Measurements from ENCODE around the gene RHBDF1. TPM values are rescaled to one million over a fixed set of nuclear protein-coding genes. Genes with fewer than 3 reads are reported as not detected.
A peak's percentile ranks its signal among the peaks of the same experiment; 100 is the strongest.

Gene RHBDF1
- total RNA-seq, 4 donors from 2014 or later: 14.7 to 79.0 (median 31.1) TPM

DNA sequence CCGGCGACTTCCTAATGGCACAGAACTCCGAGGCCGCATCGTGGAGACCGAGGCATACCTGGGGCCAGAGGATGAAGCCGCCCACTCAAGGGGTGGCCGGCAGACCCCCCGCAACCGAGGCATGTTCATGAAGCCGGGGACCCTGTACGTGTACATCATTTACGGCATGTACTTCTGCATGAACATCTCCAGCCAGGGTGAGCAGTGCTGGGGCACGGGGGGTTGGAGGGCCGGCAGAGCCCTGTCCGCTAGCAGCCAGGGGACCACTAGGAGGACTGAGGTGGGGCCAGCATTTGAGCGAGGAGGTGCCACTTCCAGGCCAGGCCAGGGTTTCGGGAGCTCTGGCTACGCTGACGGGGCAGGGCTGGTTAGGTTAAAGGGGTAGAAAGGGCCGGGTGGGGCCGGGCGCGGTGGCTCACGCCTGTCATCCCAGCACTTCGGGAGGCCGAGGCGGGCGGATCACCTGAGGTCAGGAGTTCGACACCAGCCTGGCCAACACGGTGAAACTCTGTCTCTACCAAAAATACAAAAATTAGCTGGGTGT, 10.7 kb upstream of the RHBDF1 start:
- Histone ChIP-seq H3K36me3 (no peaks in the 10 kb centered on the region), H3K4me1 (peaks cover 0 to 19% of the 10 kb centered on the region in 2 donors), H3K27ac (no peak overlapping the region), H3K4me3 (no peak overlapping the region), H3K27me3 (no peaks in the 10 kb centered on the region), H3K9me3 (no peaks in the 10 kb centered on the region)
- no peak for TF ChIP-seq POLR2A (IDR thresholded peaks at IDR 0.05)
- TF ChIP-seq, protein P1, sequence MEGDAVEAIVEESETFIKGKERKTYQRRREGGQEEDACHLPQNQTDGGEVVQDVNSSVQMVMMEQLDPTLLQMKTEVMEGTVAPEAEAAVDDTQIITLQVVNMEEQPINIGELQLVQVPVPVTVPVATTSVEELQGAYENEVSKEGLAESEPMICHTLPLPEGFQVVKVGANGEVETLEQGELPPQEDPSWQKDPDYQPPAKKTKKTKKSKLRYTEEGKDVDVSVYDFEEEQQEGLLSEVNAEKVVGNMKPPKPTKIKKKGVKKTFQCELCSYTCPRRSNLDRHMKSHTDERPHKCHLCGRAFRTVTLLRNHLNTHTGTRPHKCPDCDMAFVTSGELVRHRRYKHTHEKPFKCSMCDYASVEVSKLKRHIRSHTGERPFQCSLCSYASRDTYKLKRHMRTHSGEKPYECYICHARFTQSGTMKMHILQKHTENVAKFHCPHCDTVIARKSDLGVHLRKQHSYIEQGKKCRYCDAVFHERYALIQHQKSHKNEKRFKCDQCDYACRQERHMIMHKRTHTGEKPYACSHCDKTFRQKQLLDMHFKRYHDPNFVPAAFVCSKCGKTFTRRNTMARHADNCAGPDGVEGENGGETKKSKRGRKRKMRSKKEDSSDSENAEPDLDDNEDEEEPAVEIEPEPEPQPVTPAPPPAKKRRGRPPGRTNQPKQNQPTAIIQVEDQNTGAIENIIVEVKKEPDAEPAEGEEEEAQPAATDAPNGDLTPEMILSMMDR (IDR thresholded peaks at IDR 0.05): no peak
- no peak for DNase-seq
- intact Hi-C loops (cut with DNase I; ENCODE audit: low total_unique reads): no loop called here

DNA sequence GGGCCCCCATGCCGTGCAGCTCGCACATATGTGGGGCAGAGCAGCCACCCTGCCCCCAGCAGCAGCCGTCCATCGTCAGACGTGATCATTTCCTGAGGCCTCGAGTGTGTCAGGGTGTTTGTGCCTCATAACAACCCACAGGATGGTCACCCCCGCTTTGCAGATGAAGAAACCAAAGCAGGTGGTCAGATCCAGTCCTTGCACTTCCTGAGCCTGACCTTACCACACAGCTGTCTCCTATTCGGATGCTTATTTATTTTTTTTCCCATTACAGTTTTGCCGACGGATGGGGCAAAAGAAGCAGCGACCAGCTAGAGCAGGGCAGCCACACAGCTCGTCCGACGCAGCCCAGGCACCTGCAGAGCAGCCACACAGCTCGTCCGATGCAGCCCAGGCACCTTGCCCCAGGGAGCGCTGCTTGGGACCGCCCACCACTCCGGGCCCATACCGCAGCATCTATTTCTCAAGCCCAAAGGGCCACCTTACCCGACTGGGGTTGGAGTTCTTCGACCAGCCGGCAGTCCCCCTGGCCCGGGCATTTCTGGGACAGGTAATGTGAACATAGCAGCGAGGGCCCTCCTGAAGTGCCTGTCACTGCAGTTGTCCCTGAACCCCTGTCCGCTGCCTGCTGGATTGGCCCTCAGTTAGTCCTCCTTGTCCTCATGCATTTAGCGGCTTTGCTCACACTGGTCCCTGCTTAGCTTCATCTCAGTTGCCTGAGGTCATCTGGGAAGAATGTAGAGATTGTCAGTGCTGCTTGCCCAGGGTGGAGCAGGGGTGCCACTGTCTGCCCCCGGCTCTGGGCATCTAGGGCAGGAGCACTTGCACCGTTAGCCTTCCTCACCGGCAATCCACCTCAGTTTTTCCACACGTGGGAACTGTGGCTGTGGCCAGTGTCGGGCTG, 7.0 kb upstream of the RHBDF1 start:
- H3K4me1 ChIP-seq: peaks cover 5 to 36% of the 10 kb centered on the region in 2 donors
- no peak overlapping the region for H3K4me3 ChIP-seq

DNA sequence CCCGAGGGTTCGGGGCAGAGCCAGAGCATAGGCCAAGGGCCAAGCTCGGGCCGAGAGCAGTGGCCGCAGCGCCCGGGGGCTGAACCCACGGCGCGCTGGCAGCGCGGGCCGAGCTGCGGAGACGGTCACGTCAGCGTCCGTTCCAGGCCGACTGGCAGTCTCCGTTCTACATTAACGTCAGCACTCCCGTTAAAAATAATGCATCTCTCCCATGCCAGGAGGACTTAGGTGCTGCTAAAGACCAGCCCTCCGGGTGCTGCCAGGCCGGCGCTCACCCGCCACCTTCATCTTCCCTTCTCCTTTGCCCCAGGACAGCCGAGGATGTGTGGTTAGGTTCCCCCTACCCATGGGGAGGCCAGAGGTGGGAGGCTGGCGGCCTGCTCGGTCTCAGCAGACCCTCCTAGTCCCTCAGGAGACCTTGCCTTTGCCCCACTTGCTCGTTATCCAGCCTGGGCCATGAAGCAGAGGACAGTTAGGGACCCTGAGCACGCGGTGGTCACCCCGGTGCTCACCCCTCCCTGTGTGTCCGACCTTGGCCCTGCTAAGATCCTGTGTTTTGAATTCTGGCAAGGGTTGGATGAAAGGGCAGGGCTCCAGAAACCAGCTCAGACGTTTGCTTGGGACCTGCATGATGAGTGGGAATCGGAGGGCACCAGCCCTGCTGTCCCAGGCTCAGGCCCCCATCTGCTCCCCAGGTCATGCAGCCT, 6.2 kb upstream of the RHBDF1 start:
- Histone ChIP-seq H3K4me1 (peaks cover 5 to 29% of the 10 kb centered on the region in 2 donors), H3K4me3 (peak overlapping the region; percentile 65 to 81), H3K36me3 (no peaks in the 10 kb centered on the region), H3K27ac (peak overlapping the region; percentile 90 to 93), H3K9me3 (no peaks in the 10 kb centered on the region), H3K27me3 (no peaks in the 10 kb centered on the region)
- TF ChIP-seq POLR2A (IDR thresholded peaks at IDR 0.05): no peak
- TF ChIP-seq, protein P1 (IDR thresholded peaks at IDR 0.05): no peak
- peak in 1 of 2 donors; percentile 49 for DNase-seq
- intact Hi-C loops (cut with DNase I; ENCODE audit: low total_unique reads): no loop called here

More for the DNA sequence above, 7.0 kb upstream of the RHBDF1 start:
- TF ChIP-seq, protein P1 (IDR thresholded peaks at IDR 0.05): no peak
- no peak for TF ChIP-seq POLR2A (IDR thresholded peaks at IDR 0.05)
- Histone ChIP-seq H3K9me3 (no peaks in the 10 kb centered on the region), H3K36me3 (no peaks in the 10 kb centered on the region), H3K27ac (peak overlapping the region; percentile 90 to 93), H3K27me3 (no peaks in the 10 kb centered on the region)
- no peak for DNase-seq
- intact Hi-C loops (cut with DNase I; ENCODE audit: low total_unique reads): no loop called here

DNA sequence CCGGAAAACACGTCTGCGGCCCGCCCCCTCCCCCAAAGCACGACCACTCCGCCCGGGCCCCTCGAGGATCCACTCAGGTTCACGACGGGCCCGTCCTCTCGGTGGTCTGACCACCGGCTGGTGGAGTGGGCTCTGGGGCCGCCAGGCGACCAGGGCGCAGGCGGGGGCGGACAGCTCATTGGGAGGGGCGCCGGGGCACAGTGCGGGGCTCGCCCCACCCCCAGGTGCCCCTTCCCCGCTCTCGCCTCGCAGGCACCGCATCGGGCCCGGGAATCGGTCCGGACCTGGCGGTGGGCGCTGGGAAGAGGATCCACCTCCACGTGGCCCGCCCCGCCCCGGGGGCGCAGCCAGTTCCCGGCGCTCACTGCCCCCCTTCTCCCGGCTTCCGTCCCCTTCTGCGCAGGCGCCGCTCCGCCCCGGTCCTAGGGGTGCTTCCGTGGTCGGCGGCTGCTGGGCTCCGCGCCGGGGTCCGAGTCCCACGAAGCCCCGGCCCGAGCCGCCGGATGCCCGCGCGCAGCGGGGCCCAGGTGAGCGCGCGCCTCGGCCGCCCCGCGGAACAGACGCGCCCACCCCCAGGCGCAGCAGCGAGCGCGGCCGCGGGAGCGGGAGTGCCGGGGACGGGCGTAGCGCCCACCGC, 5.5 kb upstream of the RHBDF1 start, which contains the start of gene MPG:
Gene MPG, plus strand, starts transcription at position 419 of the 637 bp plus-strand sequence. Its CDS starts 85 bp downstream, at position 504.
- H3K36me3 ChIP-seq: no peaks in the 10 kb centered on the region
- no peaks in the 10 kb centered on the region for H3K9me3 ChIP-seq
- TF ChIP-seq, protein P1 (IDR thresholded peaks at IDR 0.05): no peak
- peak; percentile 70 to 91 for TF ChIP-seq POLR2A (IDR thresholded peaks at IDR 0.05)
- peak; percentile 86 to 92 for DNase-seq
- intact Hi-C loops (cut with DNase I; ENCODE audit: low total_unique reads): no loop called here
- H3K4me3 ChIP-seq: peak within 1 kb of the TSS; percentile 65 to 81
- H3K27me3 ChIP-seq: no peaks in the 10 kb centered on the region
- peaks cover 5 to 29% of the 10 kb centered on the region in 2 donors for H3K4me1 ChIP-seq
- H3K27ac ChIP-seq: peak within 1 kb of the TSS; percentile 90 to 93
